OCI-LY7 (cell line): ENCODE results near the gene SC5D. TPM values are rescaled to one million over a fixed set of nuclear protein-coding genes. Genes with fewer than 3 reads are reported as not detected.

Experiments
- BruUV-seq: library from RNA; stranded (reverse); fragments of 400-500 nt; replicated peaks from 2 replicates; lab custom pipeline; 2021; lab: Mats Ljungman, UMichigan
- CTCF ChIA-PET: fragments of 300-600 bp; sonication (Branson Sonifier 250); formaldehyde crosslinking; loops from one replicate; lab custom pipeline; 2022; ENCODE audit warnings: antibody characterized with exemption; ENCODE audit not compliant: unreplicated experiment; lab: Charles Lee
- POLR2A ChIA-PET: fragments of 300-600 bp; sonication (Branson Sonifier 250); formaldehyde crosslinking; loops from one replicate; lab custom pipeline; 2022; ENCODE audit warnings: antibody characterized with exemption; lab: Charles Lee
- DNase-seq: peaks from one replicate; pipeline ENCODE4 v3.0.0-alpha.2; 2015; ENCODE audit warnings: low spot score
- H2AFZ ChIP-seq: fragments of 200-600 bp; sonication (generic), shearing (Covaris generic); 2 replicates; pipeline ENCODE4 v1.6.1; 2014; ENCODE audit warnings: mild to moderate bottlenecking, antibody characterized with exemption, low read length, moderate library complexity
- H3K27ac ChIP-seq: fragments of 200-600 bp; sonication (generic); 2 replicates; pipeline ENCODE4 v1.5.1; 2014; ENCODE audit warnings: mixed run types, low read depth, mild to moderate bottlenecking, moderate library complexity, low read length, inconsistent platforms; ENCODE audit not compliant: poor library complexity, severe bottlenecking
- H3K36me3 ChIP-seq: fragments of 200-600 bp; sonication (generic); 2 replicates; pipeline ENCODE4 v1.6.1; 2014; ENCODE audit warnings: mild to moderate bottlenecking, antibody characterized with exemption, low read length, moderate library complexity, mixed read lengths; ENCODE audit not compliant: insufficient read depth
- H3K4me1 ChIP-seq: fragments of 200-600 bp; sonication (generic); 2 replicates; pipeline ENCODE4 v1.5.1; 2014; ENCODE audit warnings: mild to moderate bottlenecking, low read length; ENCODE audit not compliant: insufficient read depth, poor library complexity, severe bottlenecking
- H3K4me2 ChIP-seq: fragments of 200-600 bp; sonication (generic); 2 replicates; pipeline ENCODE4 v1.6.1; 2014; ENCODE audit warnings: mild to moderate bottlenecking, low read length
- H3K4me3 ChIP-seq: fragments of 200-600 bp; sonication (generic); 2 replicates; pipeline ENCODE4 v1.5.1; 2014; ENCODE audit warnings: mild to moderate bottlenecking, low read depth, low read length; ENCODE audit not compliant: poor library complexity, severe bottlenecking
- H3K79me2 ChIP-seq: fragments of 200-600 bp; sonication (generic); 2 replicates; pipeline ENCODE4 v1.6.1; 2016; ENCODE audit warnings: low read depth, mild to moderate bottlenecking, low read length, moderate library complexity, mixed read lengths; ENCODE audit not compliant: insufficient read depth
- H3K9me2 ChIP-seq: fragments of 200-600 bp; sonication (generic); 2 replicates; pipeline ENCODE4 v1.6.1; 2016; ENCODE audit warnings: mild to moderate bottlenecking, low read length, mixed read lengths; ENCODE audit not compliant: insufficient read depth
- H3K9me3 ChIP-seq: fragments of 200-600 bp; sonication (generic); 2 replicates; pipeline ENCODE4 v1.6.1; 2014; ENCODE audit warnings: mild to moderate bottlenecking, mixed run types, low read length, mixed read lengths
- H4K20me1 ChIP-seq: fragments of 200-600 bp; sonication (generic); 2 replicates; pipeline ENCODE4 v1.6.1; 2014; ENCODE audit warnings: mild to moderate bottlenecking, antibody characterized with exemption, low read length, moderate library complexity, mixed read lengths; ENCODE audit not compliant: insufficient read depth
- EZH2phosphoT487 ChIP-seq: fragments of 200-600 bp; sonication (generic); IDR thresholded peaks from 2 replicates; pipeline ENCODE4 v1.6.1; 2018; ENCODE audit warnings: low read depth, borderline replicate concordance, mild to moderate bottlenecking, mixed run types, antibody characterized with exemption, low read length, moderate library complexity, mixed read lengths
- intact Hi-C: fragments of 100-400 bp; cut with micrococcal nuclease; formaldehyde crosslinking; loops from one replicate; pipeline ENCODE4 v1.10.0; 2022; ENCODE audit not compliant: unreplicated experiment
- total RNA-seq, 2 experiments: library from RNA; depleted of rRNA in 1 of 2; stranded (reverse); fragments of >200 nt in 1 of 2; shearing (Covaris generic) in 1 of 2; gene quantifications; 2 replicates each; pipeline ENCODE4 v1.2.3, GENCODE V29; 2014 to 2022
- TF ChIP-seq, protein P1 (sequence below): fragments of 200-600 bp; sonication (generic); conservative IDR thresholded peaks from 2 replicates; pipeline ENCODE4 v1.5.1; 2014; ENCODE audit warnings: mild to moderate bottlenecking, antibody characterized with exemption, low read length, moderate library complexity, mixed read lengths

Gene SC5D
- total RNA-seq, 2 experiments from 2014 or later, result 27.9 to 43.3 TPM

DNA sequence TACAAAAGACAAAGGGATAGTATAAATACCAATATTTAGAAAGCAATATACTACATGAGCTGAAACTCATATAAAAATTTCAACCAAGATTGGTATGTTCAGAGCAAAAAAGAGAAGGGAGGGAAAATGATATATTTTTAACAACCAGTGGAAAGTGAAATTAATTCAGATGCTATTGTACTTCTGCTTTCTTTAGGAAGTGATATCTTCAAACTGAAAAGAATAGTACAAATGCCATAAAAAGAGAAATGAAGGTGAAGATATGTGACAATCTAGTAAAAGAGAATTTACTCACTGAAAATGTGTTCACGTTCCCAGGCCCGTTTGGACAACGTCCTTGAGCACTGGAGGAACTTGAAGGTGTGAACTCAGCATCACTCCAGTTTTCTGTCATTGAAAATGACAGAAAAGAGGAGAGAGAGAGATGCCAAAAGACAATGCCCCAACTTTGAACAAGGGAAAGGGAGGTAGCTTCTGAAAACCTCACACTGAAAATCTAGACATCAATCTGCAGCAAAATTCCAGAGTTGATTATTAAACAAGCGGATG lies 47.5 kb downstream of the SC5D start:
- Histone ChIP-seq H3K4me1 (peaks cover 79% of the 10 kb centered on the region), H3K79me2 (no peaks in the 10 kb centered on the region), H3K9me2 (no peaks in the 10 kb centered on the region), H3K4me2 (peak overlapping the region; percentile 41), H2AFZ (peak overlapping the region; percentile 1; the same call in 1 of the 2 replicates), H3K4me3 (no peak overlapping the region), H3K36me3 (no peaks in the 10 kb centered on the region), H4K20me1 (no peaks in the 10 kb centered on the region), H3K27ac (peak overlapping the region; percentile 47), H3K9me3 (no peaks in the 10 kb centered on the region)
- ChIA-PET POLR2A (interaction anchor here (0.6 to 8.3 kb wide), 7 partner anchors 10 to 155 kb away, joined by 3 to 70 read pairs (median 4); no protein-coding TSS in a partner anchor), CTCF (no interaction called here)
- no peak for DNase-seq
- BruUV-seq, result no TSS peak
- intact Hi-C loops, result loop anchor here (2.0 kb wide), 1 partner anchor 27 kb away; no protein-coding TSS in a partner anchor
- TF ChIP-seq EZH2phosphoT487, result no peak
- TF ChIP-seq, protein P1, sequence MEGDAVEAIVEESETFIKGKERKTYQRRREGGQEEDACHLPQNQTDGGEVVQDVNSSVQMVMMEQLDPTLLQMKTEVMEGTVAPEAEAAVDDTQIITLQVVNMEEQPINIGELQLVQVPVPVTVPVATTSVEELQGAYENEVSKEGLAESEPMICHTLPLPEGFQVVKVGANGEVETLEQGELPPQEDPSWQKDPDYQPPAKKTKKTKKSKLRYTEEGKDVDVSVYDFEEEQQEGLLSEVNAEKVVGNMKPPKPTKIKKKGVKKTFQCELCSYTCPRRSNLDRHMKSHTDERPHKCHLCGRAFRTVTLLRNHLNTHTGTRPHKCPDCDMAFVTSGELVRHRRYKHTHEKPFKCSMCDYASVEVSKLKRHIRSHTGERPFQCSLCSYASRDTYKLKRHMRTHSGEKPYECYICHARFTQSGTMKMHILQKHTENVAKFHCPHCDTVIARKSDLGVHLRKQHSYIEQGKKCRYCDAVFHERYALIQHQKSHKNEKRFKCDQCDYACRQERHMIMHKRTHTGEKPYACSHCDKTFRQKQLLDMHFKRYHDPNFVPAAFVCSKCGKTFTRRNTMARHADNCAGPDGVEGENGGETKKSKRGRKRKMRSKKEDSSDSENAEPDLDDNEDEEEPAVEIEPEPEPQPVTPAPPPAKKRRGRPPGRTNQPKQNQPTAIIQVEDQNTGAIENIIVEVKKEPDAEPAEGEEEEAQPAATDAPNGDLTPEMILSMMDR, result no peak

DNA sequence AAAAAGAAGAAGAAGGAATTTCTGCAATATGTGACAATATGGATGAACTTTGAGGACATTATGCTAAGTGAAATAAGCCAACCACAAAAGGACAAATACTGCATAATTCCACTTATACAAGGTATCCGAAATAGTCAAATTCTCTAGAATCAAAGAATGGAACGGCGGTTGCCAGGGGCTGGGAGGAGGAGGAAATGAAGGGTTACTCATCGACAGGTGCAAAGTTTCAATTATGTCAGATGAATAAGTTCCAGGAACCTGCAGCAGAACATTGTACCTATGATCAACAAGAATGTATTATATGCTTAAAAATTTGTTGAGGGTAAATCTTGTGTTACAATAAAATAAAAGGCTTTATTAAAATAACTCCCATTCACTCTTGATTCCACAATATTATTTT lies 49.0 kb downstream of the SC5D start:
- H3K9me3 ChIP-seq, result no peaks in the 10 kb centered on the region
- ChIA-PET CTCF (no interaction called here), POLR2A (interaction anchor here (1.1 to 8.3 kb wide), 4 partner anchors 16 to 35 kb away, joined by 3 to 70 read pairs (median 7); no protein-coding TSS in a partner anchor)
- H3K4me1 ChIP-seq, result peaks cover 64% of the 10 kb centered on the region
- no peak overlapping the region for H3K4me3 ChIP-seq
- no peaks in the 10 kb centered on the region for H3K36me3 ChIP-seq
- intact Hi-C loops, result loop anchor here (2.0 kb wide), 1 partner anchor 25 kb away; no protein-coding TSS in a partner anchor
- H3K4me2 ChIP-seq, result peak overlapping the region; percentile 49
- TF ChIP-seq, protein P1, result no peak
- TF ChIP-seq EZH2phosphoT487, result no peak
- peak; percentile 60 for DNase-seq
- H3K27ac ChIP-seq, result peak overlapping the region; percentile 28
- H3K79me2 ChIP-seq, result no peaks in the 10 kb centered on the region
- H3K9me2 ChIP-seq, result no peaks in the 10 kb centered on the region
- BruUV-seq, result no TSS peak
- no peaks in the 10 kb centered on the region for H4K20me1 ChIP-seq
- no peak overlapping the region; the same call in 1 of the 2 replicates for H2AFZ ChIP-seq

DNA sequence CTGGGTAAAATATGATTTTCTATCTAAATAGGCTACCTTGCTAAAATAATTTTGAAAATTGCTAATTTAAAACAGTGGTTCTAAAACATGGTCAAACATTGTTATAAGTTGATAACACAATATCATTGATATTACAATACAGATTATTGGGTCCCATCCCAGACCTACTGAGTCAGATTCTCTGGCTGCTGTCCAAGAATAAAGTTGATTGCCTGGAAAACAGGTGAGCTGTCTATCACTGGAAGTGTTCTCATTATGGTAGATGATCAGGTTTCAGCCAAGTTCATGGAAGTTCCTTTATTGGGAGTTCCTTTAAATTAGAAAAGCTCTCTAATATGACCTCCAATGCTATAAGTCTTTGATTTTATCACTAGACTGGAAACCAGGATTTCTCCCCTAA lies 52.3 kb downstream of the SC5D start:
- Histone ChIP-seq H3K4me1 (peaks cover 60% of the 10 kb centered on the region), H3K36me3 (no peaks in the 10 kb centered on the region), H3K9me3 (no peaks in the 10 kb centered on the region), H3K4me3 (no peak overlapping the region), H2AFZ (no peak overlapping the region), H3K4me2 (no peak overlapping the region), H3K79me2 (no peaks in the 10 kb centered on the region), H4K20me1 (no peaks in the 10 kb centered on the region), H3K9me2 (no peaks in the 10 kb centered on the region), H3K27ac (no peak overlapping the region)
- POLR2A ChIA-PET, result interaction anchor here (0.6 to 2.1 kb wide), 7 partner anchors 9 to 191 kb away, joined by 4 to 19 read pairs (median 6); no protein-coding TSS in a partner anchor
- CTCF ChIA-PET, result interaction anchor here (1.0 kb wide), 1 partner anchor 19 kb away, joined by 4 read pairs; no protein-coding TSS in a partner anchor
- intact Hi-C loops, result no loop called here
- BruUV-seq, result no TSS peak
- DNase-seq, result no peak
- TF ChIP-seq EZH2phosphoT487, result no peak
- TF ChIP-seq, protein P1, result no peak
